ENCODE data around the gene AADACL3.
"Not testable (repeated sequence)": the region's sequence is repeated elsewhere in the genome, so short reads cannot be mapped to it uniquely, and the experiment has no call there.

The AADACL3 gene

GRCh38 chr1:12696658-12697057 lies 19.3 kb upstream of the AADACL3 start:
- Histone ChIP-seq H2AFZ (ENCODE audit: low read length, unreplicated experiment) (no peak overlapping the region), H3K79me2 (ENCODE audit: control insufficient read depth, insufficient read depth, low read length, unreplicated experiment) (no peaks in the 10 kb centered on the region)

GRCh38 chr1:12697397-12697796 lies 18.5 kb upstream of the AADACL3 start:
- no peaks in the 10 kb centered on the region for H3K36me3 ChIP-seq (ENCODE audit: insufficient read depth, low read length)
- no peaks in the 10 kb centered on the region for H3K4me1 ChIP-seq (ENCODE audit: control insufficient read depth, insufficient read depth, low read length, unreplicated experiment)
- no peak overlapping the region for H3K27ac ChIP-seq (ENCODE audit: low read depth, low read length)
- no peaks in the 10 kb centered on the region for H3K79me2 ChIP-seq (ENCODE audit: control insufficient read depth, insufficient read depth, low read length, unreplicated experiment)
- H3K27me3 ChIP-seq (ENCODE audit: insufficient read depth, low read length), result peaks cover 6% of the 10 kb centered on the region; the same call in 1 of the 2 replicates
- H2AFZ ChIP-seq (ENCODE audit: low read length, unreplicated experiment), result no peak overlapping the region
- H3K4me3 ChIP-seq (ENCODE audit: low read depth, low read length), result no peak overlapping the region

More at GRCh38 chr1:12696658-12697057, 19.3 kb upstream of the AADACL3 start:
- peaks cover 6% of the 10 kb centered on the region; the same call in 1 of the 2 replicates for H3K27me3 ChIP-seq (ENCODE audit: insufficient read depth, low read length)
- no peaks in the 10 kb centered on the region for H3K4me1 ChIP-seq (ENCODE audit: control insufficient read depth, insufficient read depth, low read length, unreplicated experiment)
- no peak overlapping the region for H3K4me3 ChIP-seq (ENCODE audit: low read depth, low read length)
- no peak overlapping the region for H3K27ac ChIP-seq (ENCODE audit: low read depth, low read length)
- H3K36me3 ChIP-seq (ENCODE audit: insufficient read depth, low read length), result no peaks in the 10 kb centered on the region

GRCh38 chr1:12703821-12704451 lies 12.0 kb upstream of the AADACL3 start:
- no peak overlapping the region for H3K4me3 ChIP-seq (ENCODE audit: low read depth, low read length)
- no peaks in the 10 kb centered on the region for H3K27me3 ChIP-seq (ENCODE audit: insufficient read depth, low read length)
- H2AFZ ChIP-seq (ENCODE audit: low read length, unreplicated experiment), result no peak overlapping the region
- no peaks in the 10 kb centered on the region for H3K36me3 ChIP-seq (ENCODE audit: insufficient read depth, low read length)
- no peak overlapping the region for H3K27ac ChIP-seq (ENCODE audit: low read depth, low read length)
- no peaks in the 10 kb centered on the region for H3K4me1 ChIP-seq (ENCODE audit: control insufficient read depth, insufficient read depth, low read length, unreplicated experiment)
- no peaks in the 10 kb centered on the region for H3K79me2 ChIP-seq (ENCODE audit: control insufficient read depth, insufficient read depth, low read length, unreplicated experiment)

GRCh38 chr1:12706061-12706460 lies 9.8 kb upstream of the AADACL3 start:
- Histone ChIP-seq H3K79me2 (ENCODE audit: control insufficient read depth, insufficient read depth, low read length, unreplicated experiment) (no peaks in the 10 kb centered on the region), H3K4me1 (ENCODE audit: control insufficient read depth, insufficient read depth, low read length, unreplicated experiment) (no peaks in the 10 kb centered on the region), H3K27ac (ENCODE audit: low read depth, low read length) (no peak overlapping the region), H3K27me3 (ENCODE audit: insufficient read depth, low read length) (no peaks in the 10 kb centered on the region), H3K4me3 (ENCODE audit: low read depth, low read length) (no peak overlapping the region), H2AFZ (ENCODE audit: low read length, unreplicated experiment) (no peak overlapping the region), H3K36me3 (ENCODE audit: insufficient read depth, low read length) (no peaks in the 10 kb centered on the region)

GRCh38 chr1:12708396-12709090 lies 7.4 kb upstream of the AADACL3 start:
- Histone ChIP-seq H3K36me3 (ENCODE audit: insufficient read depth, low read length) (no peaks in the 10 kb centered on the region), H3K4me3 (ENCODE audit: low read depth, low read length) (no peak overlapping the region), H3K27ac (ENCODE audit: low read depth, low read length) (no peak overlapping the region), H3K27me3 (ENCODE audit: insufficient read depth, low read length) (no peaks in the 10 kb centered on the region), H3K79me2 (ENCODE audit: control insufficient read depth, insufficient read depth, low read length, unreplicated experiment) (no peaks in the 10 kb centered on the region), H3K4me1 (ENCODE audit: control insufficient read depth, insufficient read depth, low read length, unreplicated experiment) (no peaks in the 10 kb centered on the region), H2AFZ (ENCODE audit: low read length, unreplicated experiment) (no peak overlapping the region)

- no peaks in the 10 kb centered on the region for H3K79me2 ChIP-seq (ENCODE audit: control insufficient read depth, insufficient read depth, low read length, unreplicated experiment)
- no peaks in the 10 kb centered on the region for H3K27me3 ChIP-seq (ENCODE audit: insufficient read depth, low read length)
- no peak overlapping the region for H3K4me3 ChIP-seq (ENCODE audit: low read depth, low read length)
- H3K36me3 ChIP-seq (ENCODE audit: insufficient read depth, low read length), result no peaks in the 10 kb centered on the region
- no peak overlapping the region for H2AFZ ChIP-seq (ENCODE audit: low read length, unreplicated experiment)
- H3K27ac ChIP-seq (ENCODE audit: low read depth, low read length), result no peak overlapping the region
- H3K4me1 ChIP-seq (ENCODE audit: control insufficient read depth, insufficient read depth, low read length, unreplicated experiment), result no peaks in the 10 kb centered on the region
Measured at GRCh38 chr1:12709091-12709491, 6.8 kb upstream of the AADACL3 start.

- Histone ChIP-seq H2AFZ (ENCODE audit: low read length, unreplicated experiment) (no peak overlapping the region), H3K27me3 (ENCODE audit: insufficient read depth, low read length) (no peaks in the 10 kb centered on the region), H3K27ac (ENCODE audit: low read depth, low read length) (no peak overlapping the region), H3K4me1 (ENCODE audit: control insufficient read depth, insufficient read depth, low read length, unreplicated experiment) (no peaks in the 10 kb centered on the region), H3K36me3 (ENCODE audit: insufficient read depth, low read length) (no peaks in the 10 kb centered on the region), H3K79me2 (ENCODE audit: control insufficient read depth, insufficient read depth, low read length, unreplicated experiment) (no peaks in the 10 kb centered on the region), H3K4me3 (ENCODE audit: low read depth, low read length) (no peak overlapping the region)
Measured at GRCh38 chr1:12709696-12710095, 6.2 kb upstream of the AADACL3 start.

- Histone ChIP-seq H3K4me1 (ENCODE audit: control insufficient read depth, insufficient read depth, low read length, unreplicated experiment) (no peaks in the 10 kb centered on the region), H3K36me3 (ENCODE audit: insufficient read depth, low read length) (no peaks in the 10 kb centered on the region), H3K79me2 (ENCODE audit: control insufficient read depth, insufficient read depth, low read length, unreplicated experiment) (no peaks in the 10 kb centered on the region), H2AFZ (ENCODE audit: low read length, unreplicated experiment) (no peak overlapping the region), H3K27me3 (ENCODE audit: insufficient read depth, low read length) (no peaks in the 10 kb centered on the region), H3K4me3 (ENCODE audit: low read depth, low read length) (no peak overlapping the region), H3K27ac (ENCODE audit: low read depth, low read length) (no peak overlapping the region)
Measured at GRCh38 chr1:12711536-12711935, 4.4 kb upstream of the AADACL3 start.

- Histone ChIP-seq H3K4me3 (ENCODE audit: low read depth, low read length) (no peak overlapping the region), H3K27me3 (ENCODE audit: insufficient read depth, low read length) (no peaks in the 10 kb centered on the region), H2AFZ (ENCODE audit: low read length, unreplicated experiment) (no peak overlapping the region), H3K27ac (ENCODE audit: low read depth, low read length) (no peak overlapping the region), H3K79me2 (ENCODE audit: control insufficient read depth, insufficient read depth, low read length, unreplicated experiment) (no peaks in the 10 kb centered on the region), H3K4me1 (ENCODE audit: control insufficient read depth, insufficient read depth, low read length, unreplicated experiment) (no peaks in the 10 kb centered on the region), H3K36me3 (ENCODE audit: insufficient read depth, low read length) (no peaks in the 10 kb centered on the region)
Measured at GRCh38 chr1:12712076-12712475, 3.8 kb upstream of the AADACL3 start.

GRCh38 chr1:12712929-12713328 lies 3.0 kb upstream of the AADACL3 start:
- H2AFZ ChIP-seq (ENCODE audit: low read length, unreplicated experiment), result no peak overlapping the region
- no peaks in the 10 kb centered on the region for H3K36me3 ChIP-seq (ENCODE audit: insufficient read depth, low read length)
- H3K27me3 ChIP-seq (ENCODE audit: insufficient read depth, low read length), result no peaks in the 10 kb centered on the region
- no peaks in the 10 kb centered on the region for H3K4me1 ChIP-seq (ENCODE audit: control insufficient read depth, insufficient read depth, low read length, unreplicated experiment)
- no peak overlapping the region for H3K4me3 ChIP-seq (ENCODE audit: low read depth, low read length)
- no peak overlapping the region for H3K27ac ChIP-seq (ENCODE audit: low read depth, low read length)
- H3K79me2 ChIP-seq (ENCODE audit: control insufficient read depth, insufficient read depth, low read length, unreplicated experiment), result no peaks in the 10 kb centered on the region

- H3K4me1 ChIP-seq (ENCODE audit: control insufficient read depth, insufficient read depth, low read length, unreplicated experiment); H3K27me3 ChIP-seq (ENCODE audit: insufficient read depth, low read length): not testable (repeated sequence)
Measured at GRCh38 chr1:12713651-12714050, 2.3 kb upstream of the AADACL3 start.

More at GRCh38 chr1:12713651-12714050, 2.3 kb upstream of the AADACL3 start:
- H3K79me2 ChIP-seq (ENCODE audit: control insufficient read depth, insufficient read depth, low read length, unreplicated experiment); H3K4me3 ChIP-seq (ENCODE audit: low read depth, low read length); H3K36me3 ChIP-seq (ENCODE audit: insufficient read depth, low read length); H2AFZ ChIP-seq (ENCODE audit: low read length, unreplicated experiment); H3K27ac ChIP-seq (ENCODE audit: low read depth, low read length): not testable (repeated sequence)

All from ACC112 (cell line).